ENCODE data around the gene TARBP1.

The TARBP1 gene

DNA sequence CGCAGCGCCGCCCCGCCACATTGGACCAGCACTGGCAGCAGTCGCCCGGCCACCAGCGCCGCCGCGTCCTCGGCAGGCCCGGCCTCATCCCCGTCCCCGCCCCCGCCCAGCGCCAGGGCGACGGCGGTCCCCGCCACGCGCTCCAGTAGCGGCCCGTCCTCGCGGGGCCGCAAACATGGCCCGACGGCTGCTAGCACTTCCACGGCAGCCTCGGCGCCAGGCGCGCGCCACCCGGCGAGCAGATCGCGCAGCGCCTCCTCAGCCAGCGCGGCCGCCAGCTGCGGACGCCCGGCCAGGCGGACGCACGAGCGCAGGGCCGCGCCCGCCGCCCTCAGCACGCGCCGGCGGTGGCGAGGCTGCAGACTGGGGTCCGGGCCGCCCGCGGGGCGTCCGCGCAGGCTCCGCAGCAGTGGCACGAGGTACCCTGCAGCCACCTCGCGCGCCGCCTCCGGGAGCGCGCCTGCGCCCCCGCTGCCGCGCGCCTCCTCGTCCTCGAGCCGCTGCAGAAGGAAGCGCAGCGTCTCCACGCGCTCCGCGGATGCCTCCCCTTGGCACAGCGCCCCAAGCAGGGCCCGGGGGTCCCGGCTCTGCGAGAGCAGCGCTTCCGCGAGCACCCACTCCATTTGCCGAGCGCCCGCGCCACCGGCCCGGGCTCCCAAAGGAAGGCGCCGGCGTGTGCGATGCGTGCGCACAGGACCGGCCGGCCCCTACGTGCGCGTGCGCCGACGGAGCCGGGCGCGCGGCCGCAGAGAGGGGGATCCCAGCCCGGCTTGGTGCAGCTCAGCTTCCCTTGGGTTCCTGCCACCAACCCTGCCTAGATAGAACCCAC, at the start of gene TARBP1:
TSS of gene TARBP1 (minus strand) at position 699 of the 829 bp plus-strand sequence. CDS start at position 623, 76 bp downstream.
- TF ChIP-seq, protein P1, sequence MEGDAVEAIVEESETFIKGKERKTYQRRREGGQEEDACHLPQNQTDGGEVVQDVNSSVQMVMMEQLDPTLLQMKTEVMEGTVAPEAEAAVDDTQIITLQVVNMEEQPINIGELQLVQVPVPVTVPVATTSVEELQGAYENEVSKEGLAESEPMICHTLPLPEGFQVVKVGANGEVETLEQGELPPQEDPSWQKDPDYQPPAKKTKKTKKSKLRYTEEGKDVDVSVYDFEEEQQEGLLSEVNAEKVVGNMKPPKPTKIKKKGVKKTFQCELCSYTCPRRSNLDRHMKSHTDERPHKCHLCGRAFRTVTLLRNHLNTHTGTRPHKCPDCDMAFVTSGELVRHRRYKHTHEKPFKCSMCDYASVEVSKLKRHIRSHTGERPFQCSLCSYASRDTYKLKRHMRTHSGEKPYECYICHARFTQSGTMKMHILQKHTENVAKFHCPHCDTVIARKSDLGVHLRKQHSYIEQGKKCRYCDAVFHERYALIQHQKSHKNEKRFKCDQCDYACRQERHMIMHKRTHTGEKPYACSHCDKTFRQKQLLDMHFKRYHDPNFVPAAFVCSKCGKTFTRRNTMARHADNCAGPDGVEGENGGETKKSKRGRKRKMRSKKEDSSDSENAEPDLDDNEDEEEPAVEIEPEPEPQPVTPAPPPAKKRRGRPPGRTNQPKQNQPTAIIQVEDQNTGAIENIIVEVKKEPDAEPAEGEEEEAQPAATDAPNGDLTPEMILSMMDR (IDR thresholded peaks at IDR 0.05; ENCODE audit: control insufficient read depth, extremely low read depth, insufficient read depth): peak; percentile 58
- DNase-seq (ENCODE audit: low read depth): no peak
- H3K4me3 ChIP-seq (ENCODE audit: low read depth, low read length): peak within 1 kb of the TSS; percentile 62

DNA sequence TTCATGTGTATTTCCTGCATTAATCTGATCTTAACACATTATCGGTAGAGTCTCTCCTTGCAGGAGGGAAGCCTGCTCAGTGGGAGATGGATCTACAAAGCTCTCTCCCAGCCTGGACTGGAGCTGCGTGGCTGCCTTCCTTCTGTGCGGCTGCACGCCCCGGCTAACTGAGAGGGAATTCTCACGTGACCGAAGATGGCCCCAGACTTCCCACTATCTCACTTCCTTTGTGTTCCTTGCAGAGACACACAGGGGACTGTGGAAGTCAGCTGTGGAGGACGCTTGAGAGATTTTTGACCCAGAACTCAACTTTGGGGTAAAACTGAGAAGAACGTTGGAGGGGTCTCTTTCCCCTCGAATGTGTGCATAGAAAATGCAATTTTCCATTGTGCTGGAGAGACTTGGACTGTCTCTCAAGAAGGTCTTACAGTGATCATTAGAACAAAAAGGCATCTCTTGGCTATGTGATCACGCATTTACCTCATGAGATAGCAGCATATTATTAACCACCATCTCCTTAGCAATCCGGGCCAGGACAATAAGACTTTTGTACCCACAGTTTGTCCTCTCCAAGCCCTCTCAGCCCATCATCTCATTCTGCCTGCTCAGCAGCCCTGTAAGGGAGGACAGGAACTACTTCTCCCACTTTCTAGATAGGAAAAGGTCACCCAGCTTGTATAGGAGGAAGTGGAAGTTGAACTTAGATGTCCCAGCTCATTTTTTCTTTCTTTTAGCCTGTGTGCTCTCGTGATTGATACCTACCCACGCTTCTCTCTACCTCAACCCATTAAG, 49.3 kb upstream of the TARBP1 start:
- DNase-seq (ENCODE audit: low read depth): no peak
- TF ChIP-seq, protein P1 (IDR thresholded peaks at IDR 0.05; ENCODE audit: control insufficient read depth, extremely low read depth, insufficient read depth): no peak
- H3K4me3 ChIP-seq (ENCODE audit: low read depth, low read length): no peak overlapping the region

- DNase-seq (ENCODE audit: low read depth): no peak
- TF ChIP-seq, protein P1 (IDR thresholded peaks at IDR 0.05; ENCODE audit: control insufficient read depth, extremely low read depth, insufficient read depth): no peak
- H3K4me3 ChIP-seq (ENCODE audit: low read depth, low read length): no peak overlapping the region
These were observed 48.4 kb upstream of the TARBP1 start for GRCh38 chr1:234527346-234527745.

- TF ChIP-seq, protein P1 (IDR thresholded peaks at IDR 0.05; ENCODE audit: control insufficient read depth, extremely low read depth, insufficient read depth): no peak
- no peak for DNase-seq (ENCODE audit: low read depth)
- no peak overlapping the region for H3K4me3 ChIP-seq (ENCODE audit: low read depth, low read length)
These were observed 47.9 kb upstream of the TARBP1 start for GRCh38 chr1:234526922-234527321.

- no peak overlapping the region for H3K4me3 ChIP-seq (ENCODE audit: low read depth, low read length)
- DNase-seq (ENCODE audit: low read depth): no peak
- TF ChIP-seq, protein P1 (IDR thresholded peaks at IDR 0.05; ENCODE audit: control insufficient read depth, extremely low read depth, insufficient read depth): no peak
These were observed 46.3 kb upstream of the TARBP1 start for GRCh38 chr1:234525099-234525799.

GRCh38 chr1:234521836-234522235, 42.9 kb upstream of the TARBP1 start:
- TF ChIP-seq, protein P1 (IDR thresholded peaks at IDR 0.05; ENCODE audit: control insufficient read depth, extremely low read depth, insufficient read depth): no peak
- DNase-seq (ENCODE audit: low read depth): no peak
- H3K4me3 ChIP-seq (ENCODE audit: low read depth, low read length): no peak overlapping the region

Measured in LNCaP clone FGC (cell line).